LNCaP clone FGC (cell line): ENCODE measurements around the gene E2F3.

Experiments
- DNase-seq: peaks from one replicate; pipeline ENCODE4 v3.0.0-alpha.2; 2011; ENCODE audit warnings: low read depth
- H3K4me3 ChIP-seq: 2 replicates; pipeline ENCODE4 v1.5.1; 2011; ENCODE audit warnings: mild to moderate bottlenecking, low read depth, low read length, control low read depth
- CTCF ChIP-seq: IDR thresholded peaks from 2 replicates; pipeline ENCODE4 v1.5.1; 2012; ENCODE audit warnings: mild to moderate bottlenecking; ENCODE audit not compliant: control insufficient read depth, insufficient read depth; ENCODE audit errors: extremely low read depth

E2F3 gene

GRCh38 chr6:20375436-20375835, 26.2 kb upstream of the E2F3 start:
- no peak for TF ChIP-seq CTCF
- no peak for DNase-seq
- no peak overlapping the region for H3K4me3 ChIP-seq

DNA sequence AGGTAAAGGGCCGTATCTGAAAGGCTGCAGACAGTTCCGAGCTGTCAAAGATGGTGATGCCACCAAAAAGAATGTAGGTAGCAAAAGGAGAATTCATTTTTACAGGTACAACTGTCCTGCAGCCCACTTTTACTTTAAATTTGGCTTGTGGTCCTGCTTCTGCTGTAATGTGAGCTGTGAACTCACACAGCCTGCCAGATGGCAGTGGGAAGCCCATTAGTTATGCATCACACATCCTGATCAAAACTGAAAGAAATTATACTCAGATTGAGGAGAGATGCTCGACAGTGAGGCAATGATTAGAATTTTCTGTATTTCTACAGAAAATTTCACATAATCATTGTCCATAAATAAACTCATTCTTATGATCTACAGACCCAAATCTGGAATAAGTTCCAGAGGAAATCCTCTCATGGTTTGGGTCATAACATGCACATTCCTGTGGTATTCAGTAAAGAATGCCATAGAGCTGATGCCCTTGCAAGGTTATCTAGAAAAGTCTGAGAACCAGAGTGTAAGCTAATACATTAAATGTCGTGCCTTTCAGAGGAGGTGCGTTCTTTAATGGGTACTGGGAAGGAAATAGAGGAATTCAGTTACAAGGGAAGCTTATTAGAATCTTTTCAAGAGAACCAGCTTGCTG, 23.9 kb upstream of the E2F3 start:
- TF ChIP-seq CTCF = no peak
- no peak overlapping the region for H3K4me3 ChIP-seq
- no peak for DNase-seq

GRCh38 chr6:20379231-20379630, 22.4 kb upstream of the E2F3 start:
- H3K4me3 ChIP-seq = no peak overlapping the region
- DNase-seq = no peak
- no peak for TF ChIP-seq CTCF

DNA sequence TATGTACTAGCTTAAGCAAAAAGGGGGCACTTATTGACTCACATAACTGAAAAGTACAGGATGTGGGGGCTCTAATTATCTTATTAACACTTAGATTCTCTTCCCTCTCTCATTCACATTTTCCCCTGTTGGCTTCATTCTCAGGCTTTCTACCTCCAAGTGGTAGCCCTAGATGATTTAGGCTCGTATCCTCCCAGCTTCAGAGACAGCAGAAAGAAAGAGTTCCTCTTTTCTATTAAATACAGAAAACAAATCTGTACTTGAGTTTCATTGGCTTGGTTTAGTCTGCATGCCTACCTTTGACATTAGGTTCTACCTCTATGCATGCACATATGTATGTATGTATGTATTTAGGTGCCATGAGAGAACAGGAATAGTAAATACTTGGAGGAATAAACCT, 15.5 kb upstream of the E2F3 start:
- no peak overlapping the region for H3K4me3 ChIP-seq
- DNase-seq = no peak
- TF ChIP-seq CTCF = no peak

DNA sequence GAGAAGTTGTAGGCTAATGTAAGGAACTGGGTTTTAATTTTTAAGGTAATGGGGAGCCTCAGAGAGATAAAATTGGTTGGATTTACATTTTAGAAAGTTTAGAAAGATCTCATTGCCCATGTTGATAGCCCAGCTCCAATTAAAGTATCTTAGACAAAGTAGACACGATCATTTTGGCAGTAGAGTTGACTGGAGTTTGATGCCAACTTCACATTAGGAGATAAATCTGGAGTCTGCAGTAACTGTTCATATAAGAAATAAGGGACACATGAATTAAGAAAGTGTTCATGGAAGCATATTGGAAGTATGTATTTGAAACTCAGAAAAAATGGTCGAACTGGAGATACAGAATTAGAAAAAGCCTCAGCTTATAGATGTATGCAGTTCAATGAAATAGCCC, 12.6 kb upstream of the E2F3 start:
- DNase-seq = no peak
- no peak for TF ChIP-seq CTCF
- no peak overlapping the region for H3K4me3 ChIP-seq

- TF ChIP-seq CTCF = no peak
- no peak for DNase-seq
- H3K4me3 ChIP-seq = no peak overlapping the region
Observed at GRCh38 chr6:20393297-20393696, 8.4 kb upstream of the E2F3 start.

DNA sequence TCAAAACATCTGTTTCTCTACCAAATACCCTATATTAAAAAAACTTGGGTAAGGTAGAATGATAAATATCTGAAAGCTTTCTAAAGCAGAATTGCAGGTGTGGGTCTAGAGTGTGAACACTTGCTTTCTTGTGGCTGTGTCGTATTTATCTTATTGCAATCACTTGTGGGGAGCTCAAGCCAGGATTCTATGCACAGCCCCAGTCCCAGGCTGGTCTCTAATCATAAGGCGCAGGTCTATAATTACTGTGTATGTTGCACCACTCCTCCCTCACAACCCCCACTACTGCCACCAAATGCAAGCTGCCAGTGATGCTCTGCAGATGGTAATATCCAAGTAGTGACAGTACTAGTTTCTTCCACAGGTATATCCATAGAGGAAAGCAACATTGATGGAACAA, 2.2 kb upstream of the E2F3 start:
- no peak for TF ChIP-seq CTCF
- no peak for DNase-seq
- no peak overlapping the region for H3K4me3 ChIP-seq
